COR-L47 (cell line): Measurements from ENCODE around the gene IRAK2.
A peak's percentile ranks its signal among the peaks of the same experiment; 100 is the strongest.

Experiments used
- DNase-seq: peaks from one replicate; lab custom pipeline; 2025; lab: John Stamatoyannopoulos, UW

IRAK2 gene

DNA sequence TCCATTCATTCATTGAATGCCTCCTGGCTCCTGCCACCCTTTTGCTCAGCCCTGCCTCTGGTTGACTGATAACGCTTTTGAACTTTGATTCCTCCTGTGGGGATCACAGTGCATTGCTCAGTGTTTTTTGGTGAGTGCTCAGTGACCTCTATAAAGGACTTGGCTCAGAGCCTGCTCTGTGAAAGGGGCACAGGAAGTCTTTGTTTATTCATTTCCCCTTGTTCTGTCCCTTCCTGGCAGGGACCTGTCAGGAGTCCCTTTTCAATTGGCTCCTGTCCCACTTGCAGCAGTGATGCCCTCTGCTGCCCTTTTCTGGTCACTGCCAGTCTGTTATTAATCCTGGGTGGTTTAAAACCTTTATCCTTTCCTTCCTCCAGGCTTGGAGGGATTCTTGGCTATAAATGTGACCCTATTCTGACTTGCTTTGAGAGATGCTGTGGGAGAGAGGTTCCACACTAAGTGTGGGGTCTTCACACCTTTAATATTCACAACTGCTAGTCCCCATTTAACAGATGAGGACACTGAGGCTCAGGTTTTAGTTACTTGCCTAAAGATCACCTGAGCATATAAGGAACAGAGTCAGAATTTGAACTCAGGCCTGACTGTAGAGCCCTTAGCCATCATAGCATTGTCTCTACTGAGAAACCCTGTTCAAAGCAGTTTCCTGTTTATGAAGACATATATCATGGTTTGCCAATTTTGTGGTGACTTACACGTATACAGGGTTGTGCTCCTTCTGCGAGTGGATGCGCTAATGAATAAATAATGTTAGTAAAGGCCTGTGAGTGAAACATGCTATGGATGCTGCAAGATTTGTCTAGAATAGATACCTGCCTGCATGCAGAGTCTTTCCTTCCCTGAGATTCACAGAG is 60.3 kb downstream of the IRAK2 start:
- DNase-seq, result peak; percentile 70

DNA sequence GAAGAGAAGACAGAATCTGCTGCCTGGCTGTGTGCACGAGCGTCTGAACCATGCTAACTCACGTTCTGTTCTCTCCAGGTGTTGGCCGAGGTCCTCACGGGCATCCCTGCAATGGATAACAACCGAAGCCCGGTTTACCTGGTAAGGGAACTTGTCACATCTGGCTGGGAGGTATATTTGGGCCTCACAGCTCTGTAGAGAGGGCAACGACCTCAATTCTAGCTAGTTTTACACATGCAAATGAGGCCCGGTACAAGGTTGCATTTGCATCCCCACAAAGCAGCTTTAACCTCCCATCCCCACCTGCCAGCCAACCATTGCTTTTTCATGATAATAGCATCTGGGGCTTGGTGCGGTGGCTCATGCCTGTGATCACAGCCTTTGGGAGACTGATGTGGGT is 61.6 kb downstream of the IRAK2 start:
- DNase-seq, result no peak

DNA sequence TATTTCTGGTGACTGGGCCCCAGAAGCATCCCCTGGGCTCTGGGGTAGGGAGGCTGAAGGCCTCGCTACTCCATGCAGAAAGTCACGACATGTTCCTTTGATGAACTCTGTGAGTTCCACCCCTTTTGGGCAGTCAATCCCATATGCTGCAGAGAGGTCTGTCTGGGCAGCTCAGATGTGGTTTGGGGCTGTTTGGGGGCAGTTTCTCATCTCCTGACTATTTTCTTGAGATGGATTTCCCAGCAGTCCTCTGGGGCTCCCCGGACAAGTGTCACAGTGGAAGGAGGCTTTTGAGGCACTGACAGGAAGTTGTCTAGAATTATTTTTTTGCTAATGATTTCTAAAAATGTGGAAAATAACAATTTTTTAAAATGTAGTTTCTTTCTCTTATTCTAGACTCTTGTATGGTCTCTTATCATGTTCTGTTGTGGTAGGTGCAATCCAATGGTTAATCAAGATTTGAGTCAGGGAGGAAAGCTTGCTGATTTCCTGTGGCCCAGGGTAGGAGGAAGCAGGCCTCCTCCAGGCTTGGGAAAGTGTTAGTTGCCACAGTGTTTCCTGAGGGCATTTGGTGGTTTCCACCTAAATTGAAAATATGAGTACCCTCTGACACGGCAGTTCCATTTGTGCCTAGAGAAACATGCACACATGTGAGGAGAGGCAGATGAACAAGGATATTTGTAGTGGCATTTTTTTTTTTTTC is 63.7 kb downstream of the IRAK2 start:
- DNase-seq, result no peak

DNA sequence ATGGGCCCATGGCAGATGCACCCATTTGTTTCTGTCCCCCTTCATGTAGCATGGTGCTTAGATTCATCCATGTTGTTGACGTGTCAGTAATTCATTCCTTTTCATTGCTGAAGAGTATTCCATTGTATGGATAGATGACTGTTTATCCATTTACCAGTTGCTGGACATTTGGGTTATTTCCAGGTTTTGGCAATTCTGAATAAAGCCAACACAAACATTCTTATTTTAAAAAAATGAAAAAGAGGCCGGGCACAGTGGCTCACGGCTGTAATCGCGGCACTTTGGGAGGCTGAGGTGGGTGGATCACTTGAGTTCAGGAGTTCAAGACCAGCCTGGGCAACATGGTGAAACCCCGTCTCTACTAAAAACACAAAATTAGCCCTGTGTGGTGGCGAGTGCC is 64.9 kb downstream of the IRAK2 start:
- no peak for DNase-seq

DNA sequence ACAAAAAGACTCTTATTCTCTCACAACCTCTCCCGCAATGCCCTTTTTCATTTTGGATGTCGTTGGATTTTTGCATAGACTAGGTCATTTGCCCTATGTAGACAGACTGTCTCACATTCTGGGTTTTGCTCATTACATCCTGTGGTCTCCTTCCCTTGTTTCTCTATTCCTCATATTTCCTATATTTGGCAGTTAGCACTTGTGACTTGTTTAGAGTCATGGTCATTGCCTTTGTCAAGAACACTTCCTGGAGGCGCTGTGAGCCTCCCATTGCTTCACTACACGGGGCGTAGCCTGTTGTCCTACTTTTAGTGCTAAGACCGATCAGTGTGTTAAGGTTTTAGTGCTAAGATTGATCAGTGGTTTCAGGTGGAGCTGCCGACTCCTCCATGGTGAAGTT is 67.4 kb downstream of the IRAK2 start:
- no peak for DNase-seq

DNA sequence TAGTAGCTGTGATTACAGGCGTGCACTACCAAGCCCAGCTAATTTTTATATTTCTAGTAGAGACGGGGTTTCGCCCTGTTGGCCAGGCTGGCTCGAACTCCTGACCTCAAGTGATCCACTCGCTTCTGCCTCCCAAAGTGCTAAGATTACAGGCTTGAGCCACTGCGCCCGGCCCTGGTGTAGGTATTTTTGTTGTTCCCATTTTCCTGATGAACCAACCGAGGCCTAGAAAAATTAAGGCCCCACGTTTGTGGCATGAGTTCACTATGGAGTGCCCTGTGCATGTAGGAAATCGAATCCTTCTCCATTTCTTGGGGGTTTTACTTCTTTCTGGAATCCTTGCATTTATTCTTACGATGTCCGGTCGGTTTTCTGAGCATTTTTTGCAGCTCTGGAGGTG is 69.3 kb downstream of the IRAK2 start:
- no peak for DNase-seq

DNA sequence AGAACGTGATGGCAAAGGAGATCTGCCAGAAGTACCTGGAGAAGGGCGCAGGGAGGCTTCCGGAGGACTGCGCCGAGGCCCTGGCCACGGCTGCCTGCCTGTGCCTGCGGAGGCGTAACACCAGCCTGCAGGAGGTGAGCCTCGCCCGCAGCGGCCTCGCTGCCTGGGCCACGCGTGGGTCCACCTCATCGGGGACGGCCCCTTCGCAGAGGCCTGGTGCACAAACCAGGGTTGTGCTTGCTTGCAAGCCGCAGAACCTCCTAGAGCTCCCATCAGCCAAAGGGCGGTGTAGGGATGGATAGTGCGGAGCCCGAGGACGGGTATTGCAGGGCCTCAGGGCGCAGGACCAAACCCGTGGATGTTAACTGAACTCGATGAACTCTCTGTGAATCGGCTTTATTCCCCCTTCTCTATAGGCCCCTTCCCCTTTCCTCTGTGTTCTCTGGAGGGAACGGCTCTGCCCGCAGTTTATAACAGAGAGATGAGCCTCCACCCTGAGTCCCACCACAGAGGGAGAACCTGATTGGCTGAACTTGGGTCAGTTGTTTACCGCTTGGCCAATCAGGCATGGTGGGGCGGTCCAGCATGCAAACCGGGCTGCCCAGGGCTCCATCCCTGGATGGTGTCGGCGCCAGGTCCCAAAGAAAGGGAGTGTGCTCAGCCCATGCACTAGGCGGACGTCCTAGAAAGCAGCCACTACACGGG is 70.0 kb downstream of the IRAK2 start:
- DNase-seq, result no peak

DNA sequence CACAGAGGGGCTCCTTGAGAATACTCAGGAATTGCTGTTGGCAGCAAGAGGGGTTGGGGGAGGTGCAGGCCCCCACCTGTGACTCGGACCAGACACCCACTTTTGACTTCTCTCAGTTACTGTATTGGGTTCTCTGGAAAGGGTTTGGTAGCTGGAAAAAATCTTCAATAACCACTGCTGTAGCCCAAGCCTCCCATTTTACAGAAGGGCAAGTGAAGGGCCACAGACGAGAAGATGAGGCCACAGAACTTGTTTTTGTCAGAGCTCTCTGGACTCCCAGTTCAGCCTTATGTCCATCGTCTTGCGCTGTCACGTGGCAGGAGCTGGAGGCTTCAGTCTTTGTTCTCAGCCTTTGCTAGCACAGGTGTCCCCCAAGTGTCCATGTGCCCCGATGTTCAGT is 70.8 kb downstream of the IRAK2 start:
- no peak for DNase-seq

DNA sequence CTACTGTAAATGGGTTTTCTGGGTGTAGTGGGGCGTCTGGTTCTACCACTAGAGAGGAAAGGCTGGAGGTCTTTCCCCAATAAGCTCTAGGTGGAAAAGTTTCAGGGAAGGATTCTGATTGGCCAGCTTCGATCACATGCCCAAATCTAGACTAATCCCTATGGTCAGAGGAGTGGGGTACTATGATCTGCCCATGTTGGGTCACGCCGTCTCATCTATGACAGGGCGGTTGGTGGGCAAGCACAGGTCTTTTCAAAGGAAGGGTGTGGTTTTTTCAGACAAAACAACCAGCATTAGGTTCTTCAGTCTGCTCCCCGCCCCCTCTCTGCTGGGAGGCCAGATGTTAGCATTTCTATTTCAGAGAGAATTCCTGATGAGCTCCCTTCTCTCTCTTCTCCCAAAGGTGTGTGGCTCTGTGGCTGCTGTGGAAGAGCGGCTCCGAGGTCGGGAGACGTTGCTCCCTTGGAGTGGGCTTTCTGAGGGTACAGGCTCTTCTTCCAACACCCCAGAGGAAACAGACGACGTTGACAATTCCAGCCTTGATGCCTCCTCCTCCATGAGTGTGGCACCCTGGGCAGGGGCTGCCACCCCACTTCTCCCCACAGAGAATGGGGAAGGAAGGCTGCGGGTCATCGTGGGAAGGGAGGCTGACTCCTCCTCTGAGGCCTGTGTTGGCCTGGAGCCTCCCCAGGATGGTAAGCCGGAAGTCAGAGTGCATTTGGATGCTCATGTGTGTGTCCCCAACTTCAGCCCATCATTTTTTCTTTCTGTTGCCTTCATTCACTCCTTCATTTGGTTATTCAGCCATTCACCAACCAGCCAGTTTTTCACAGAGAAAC is 73.8 kb downstream of the IRAK2 start:
- no peak for DNase-seq

DNA sequence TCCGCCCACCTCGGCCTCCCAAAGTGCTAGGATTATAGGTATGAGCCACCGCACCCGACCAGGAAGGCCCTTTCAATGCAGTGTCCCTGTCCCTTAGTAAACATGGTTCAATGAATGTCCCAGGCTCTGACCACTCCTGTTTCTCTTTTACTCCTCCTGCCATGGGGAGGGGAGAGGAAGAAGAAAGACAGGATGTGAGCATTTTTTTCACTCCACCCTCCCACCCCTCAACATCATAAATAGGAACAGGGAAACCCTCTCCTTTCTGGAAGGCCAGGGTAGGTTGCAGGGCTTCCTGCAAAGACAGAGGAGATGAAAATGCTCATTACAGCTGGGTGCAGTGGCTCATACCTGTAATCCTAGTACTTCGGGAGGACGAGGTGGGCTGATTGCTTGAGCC is 76.1 kb downstream of the IRAK2 start:
- no peak for DNase-seq

DNA sequence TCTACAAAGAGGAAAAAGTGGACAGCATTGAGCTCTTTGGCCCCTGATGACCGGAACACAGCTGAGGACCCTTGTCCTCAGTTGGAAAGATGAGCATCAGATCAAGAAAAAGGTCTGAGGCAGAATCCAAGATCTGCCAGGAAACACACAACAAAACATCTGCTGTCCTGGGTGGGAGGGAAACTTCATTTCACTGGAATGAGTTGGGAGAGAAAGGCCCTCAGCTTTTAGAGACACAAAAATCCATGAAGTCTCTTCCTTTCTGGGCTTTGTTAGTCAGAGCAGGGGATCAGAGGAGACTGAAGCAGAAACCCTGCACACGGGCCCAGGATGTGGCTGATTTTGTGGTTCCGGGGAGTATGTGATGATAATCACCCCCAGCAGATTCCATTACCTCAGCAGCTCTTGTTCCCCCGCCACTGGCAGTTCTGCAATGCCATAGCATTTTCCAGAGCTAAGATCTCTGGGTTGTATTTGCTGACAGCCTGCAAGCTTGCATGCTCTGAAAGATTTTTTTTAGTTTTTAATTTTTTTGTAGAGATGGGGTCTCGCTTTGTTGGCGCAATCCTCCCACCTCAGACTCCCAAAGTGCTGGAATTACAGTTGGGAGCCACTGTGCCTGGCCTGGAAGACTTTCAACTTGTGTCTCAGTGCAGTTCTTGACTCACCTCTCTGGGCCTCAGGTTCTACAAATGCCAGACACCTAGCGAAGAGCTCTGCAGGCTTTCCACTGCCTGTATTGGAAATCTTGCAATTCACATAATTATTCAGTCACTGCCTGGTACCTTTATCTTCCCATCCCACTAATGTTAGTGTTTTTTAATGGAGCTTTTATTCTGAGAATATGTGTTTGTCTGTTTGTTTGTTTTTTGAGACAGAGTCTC is 77.7 kb downstream of the IRAK2 start:
- DNase-seq, result no peak

DNA sequence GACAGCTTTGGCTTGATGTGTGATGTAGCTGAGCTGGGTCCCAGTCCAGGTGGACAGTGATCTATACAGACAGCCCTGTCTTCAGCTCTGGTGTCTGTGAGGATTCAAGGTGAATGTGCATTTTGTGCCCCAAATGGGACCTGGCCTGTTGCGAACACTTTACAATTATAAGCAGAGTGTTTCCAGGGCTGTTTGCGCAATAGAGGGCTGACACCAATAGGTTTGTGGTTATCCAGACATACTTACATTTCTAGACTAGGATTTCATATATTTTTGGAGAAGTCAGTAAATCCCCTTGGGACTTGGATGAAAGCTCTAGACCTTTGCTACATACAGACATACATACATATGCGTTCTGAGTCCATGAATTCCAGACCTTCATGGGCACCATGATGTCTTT is 79.3 kb downstream of the IRAK2 start:
- no peak for DNase-seq

DNA sequence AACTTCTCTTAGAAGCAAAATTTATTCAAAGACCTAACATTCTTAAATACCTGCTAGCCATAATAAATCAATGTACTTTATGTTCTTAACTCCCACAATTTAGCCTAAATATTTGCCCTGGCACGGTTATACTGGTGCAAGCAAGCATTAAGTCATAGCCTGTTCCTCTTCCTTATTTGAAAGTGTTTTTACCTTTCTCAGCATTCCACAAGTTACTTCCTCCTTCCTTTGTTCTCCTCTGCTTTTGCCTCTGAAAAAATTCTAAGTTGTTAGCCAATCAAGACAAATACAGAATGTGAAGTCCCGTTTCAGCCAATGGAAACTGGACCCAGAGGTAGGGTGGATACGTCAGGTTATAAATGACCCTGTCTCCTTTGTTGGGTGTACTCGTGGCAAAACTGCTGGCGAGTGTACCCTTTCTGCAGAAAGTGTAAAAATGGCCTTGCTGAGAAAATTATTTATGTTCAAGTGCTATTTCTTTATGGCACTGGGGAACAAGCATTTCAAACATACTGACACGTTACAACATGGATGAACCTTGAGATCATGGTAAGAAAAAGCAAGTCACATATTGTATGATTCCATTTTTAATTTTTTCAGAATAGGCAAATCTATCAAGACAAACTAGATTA is 80.5 kb downstream of the IRAK2 start:
- no peak for DNase-seq

DNA sequence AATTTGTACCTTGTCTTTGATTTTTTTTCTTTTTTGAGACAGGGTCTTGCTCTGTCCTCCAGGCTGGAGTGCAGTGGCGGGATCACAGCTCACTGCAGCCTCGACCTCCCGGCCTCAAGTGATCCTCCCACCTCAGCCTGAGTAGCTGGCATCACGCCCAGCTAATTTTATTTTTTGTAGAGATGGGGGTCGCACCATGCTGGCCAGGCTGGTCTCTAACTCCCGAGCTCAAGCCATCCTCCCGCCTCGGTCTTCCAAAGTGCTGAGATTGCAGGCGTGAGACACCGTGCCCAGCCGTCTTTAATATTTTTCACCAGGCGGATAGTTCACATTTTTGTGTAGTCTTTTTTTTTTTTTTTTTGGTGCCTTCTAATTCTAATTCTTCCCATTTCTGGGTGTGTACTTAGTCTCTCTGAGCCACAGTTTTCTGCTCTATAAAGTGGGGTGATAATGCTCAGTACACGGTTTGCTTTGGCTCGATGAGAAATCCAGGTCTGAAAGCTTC is 83.0 kb downstream of the IRAK2 start:
- no peak for DNase-seq

DNA sequence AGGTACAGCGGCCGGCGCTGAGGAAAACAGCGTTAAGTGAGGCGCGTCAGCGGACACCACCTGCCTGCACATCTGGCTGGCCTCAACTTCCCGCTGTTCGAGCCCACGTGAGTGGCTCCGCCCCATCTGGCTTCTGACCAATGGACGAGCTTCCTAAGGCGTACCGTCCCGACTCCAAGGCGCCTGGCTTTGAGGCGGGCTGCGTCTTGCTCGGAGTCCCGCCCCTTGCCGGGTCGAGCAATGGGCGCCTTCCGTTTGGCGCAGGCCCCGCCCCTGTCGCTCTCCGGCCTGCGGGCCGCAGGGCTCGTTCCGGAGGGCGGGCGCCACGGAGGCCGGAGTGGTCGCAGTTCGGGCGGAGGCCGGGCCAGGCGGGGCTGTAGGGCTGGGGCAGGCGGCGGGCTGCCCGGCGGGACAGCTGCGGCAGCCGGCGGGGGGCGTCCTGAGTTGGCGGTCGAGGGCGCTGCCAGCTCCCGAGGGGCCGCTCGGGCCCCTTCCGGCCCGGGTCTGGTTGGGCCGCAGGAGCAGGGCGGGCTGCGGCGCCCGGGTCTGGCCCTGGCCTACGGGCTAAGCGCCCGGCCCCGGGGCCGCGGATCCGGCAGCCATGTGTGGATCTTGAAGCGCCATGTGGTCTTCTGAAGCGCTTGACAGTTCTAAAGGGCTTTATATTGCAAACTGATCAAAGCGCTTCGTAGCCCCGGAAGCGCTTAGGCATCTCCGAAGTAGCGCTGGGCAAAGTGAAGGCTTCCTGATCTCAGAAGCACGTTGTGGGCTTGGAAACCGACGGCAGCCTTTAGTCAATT is 83.7 kb downstream of the IRAK2 start, which contains the start of gene TATDN2:
Gene TATDN2, plus strand, starts transcription at position 276 of the 800 bp plus-strand sequence. CDS start 742 bp downstream, outside the sequence.
- peak; percentile 91 for DNase-seq

DNA sequence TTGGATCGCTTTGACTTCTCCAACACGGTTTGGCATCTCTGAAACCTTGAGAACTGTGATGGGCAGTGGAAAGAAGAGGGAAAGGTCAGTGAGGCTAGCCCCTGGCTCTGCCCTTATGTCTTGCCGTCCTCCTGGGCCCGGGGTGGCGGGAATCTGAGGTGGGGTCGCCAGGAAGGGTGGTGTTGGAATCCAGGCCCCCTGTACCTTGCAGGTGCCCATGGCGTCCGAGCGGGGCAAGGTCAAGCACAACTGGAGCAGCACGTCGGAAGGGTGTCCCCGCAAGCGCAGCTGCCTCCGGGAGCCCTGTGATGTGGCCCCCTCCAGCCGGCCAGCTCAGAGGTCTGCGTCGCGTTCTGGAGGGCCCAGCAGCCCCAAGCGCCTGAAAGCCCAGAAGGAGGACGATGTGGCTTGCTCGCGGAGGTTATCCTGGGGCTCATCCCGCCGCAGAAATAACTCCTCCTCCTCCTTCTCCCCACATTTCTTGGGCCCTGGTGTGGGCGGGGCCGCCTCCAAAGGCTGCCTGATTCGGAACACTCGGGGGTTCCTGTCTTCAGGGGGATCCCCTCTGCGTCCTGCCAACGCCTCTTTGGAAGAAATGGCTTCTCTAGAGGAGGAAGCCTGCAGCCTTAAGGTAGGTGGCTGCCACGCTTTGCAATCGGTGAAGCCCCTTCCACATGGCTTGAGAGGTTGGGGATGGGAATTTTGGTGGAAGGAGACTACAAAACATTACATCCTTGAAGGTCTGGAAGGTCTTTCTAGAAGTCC is 84.4 kb downstream of the IRAK2 start:
- DNase-seq, result no peak

DNA sequence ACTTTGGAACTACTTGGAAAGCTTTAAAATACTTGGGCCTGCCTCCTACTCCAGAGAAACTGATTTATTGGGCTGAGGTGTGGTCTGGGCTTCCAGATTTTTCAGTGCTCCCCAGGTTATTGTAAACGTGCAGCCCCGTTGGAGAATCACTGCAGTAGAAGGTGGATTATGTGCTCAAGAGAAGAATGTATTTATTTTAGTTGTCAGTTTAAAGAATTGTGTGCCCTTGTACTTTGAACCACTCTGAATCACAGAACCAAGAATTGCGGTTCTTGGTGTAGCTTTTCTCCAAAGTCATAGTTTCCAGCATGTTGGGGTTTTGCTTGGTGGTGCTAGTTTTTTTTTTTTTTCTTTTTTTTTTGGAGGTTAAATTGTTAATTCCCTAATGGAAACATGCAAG is 85.1 kb downstream of the IRAK2 start:
- DNase-seq, result no peak

DNA sequence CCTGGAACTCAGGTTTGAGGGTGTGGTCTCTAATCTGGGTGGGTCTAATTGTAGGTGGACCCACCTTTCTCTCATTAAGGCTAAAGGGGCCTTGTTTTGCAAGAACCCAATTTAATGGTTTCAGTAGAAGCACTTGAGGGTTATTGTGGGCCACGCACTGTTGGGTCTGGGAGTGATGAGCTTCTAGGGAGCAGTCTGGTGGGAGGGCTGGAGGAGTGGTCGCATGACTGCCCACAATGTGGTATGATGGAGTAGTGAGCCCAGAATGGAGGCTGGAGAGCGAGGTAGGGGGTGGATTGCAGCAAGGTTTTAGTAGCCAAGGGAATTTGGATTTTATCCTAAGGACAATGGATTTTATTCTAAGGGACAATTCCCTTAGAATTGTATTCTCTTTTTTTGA is 86.3 kb downstream of the IRAK2 start:
- DNase-seq, result no peak

DNA sequence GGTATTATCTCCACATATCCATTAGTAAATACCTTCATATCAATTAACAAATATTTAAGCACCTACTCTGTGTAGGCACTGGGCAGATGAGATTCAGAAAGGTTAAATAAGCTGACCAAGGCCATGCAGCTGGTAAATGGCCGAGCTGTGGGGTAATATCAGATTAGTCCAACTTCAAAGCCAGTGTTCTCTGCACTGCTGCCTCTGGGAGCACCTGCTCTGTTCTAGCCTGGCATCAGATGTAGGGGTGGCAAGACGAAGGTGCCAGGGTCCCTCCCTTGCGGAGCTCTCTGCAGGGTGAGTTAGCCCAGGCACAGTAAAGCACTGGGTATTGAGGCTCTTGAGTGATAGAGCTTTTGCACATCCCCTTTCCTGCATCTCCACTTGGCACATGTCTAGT is 89.0 kb downstream of the IRAK2 start:
- no peak for DNase-seq
